Coronary artery (tissue), 2 donors: Measurements from ENCODE around the gene CDK5RAP3.
A peak's percentile ranks its signal among the peaks of the same experiment; 100 is the strongest.

Experiments
- DNase-seq: peaks from one replicate; pipeline ENCODE4 v3.0.0-alpha.2; 2017; ENCODE audit warnings: low spot score
- H3K27ac ChIP-seq, 2 donors: fragments of 200-600 bp; sonication (generic); one replicate each; pipeline ENCODE4 v1.5.1; 2016 to 2019
- H3K4me3 ChIP-seq: fragments of 200-600 bp; sonication (generic); 2 replicates; pipeline ENCODE4 v1.5.1; 2016; ENCODE audit warnings: mild to moderate bottlenecking, moderate library complexity
- CTCF ChIP-seq: fragments of 200-600 bp; sonication (generic); IDR thresholded peaks from one replicate; pipeline ENCODE4 v1.5.1; 2019; ENCODE audit warnings: antibody characterized with exemption

Gene CDK5RAP3

GRCh38 chr17:47942568-47942967, 28.3 kb upstream of the CDK5RAP3 start:
- H3K27ac ChIP-seq: no peak overlapping the region
- no peak for DNase-seq
- TF ChIP-seq CTCF: no peak
- peak overlapping the region; percentile 87 for H3K4me3 ChIP-seq

- TF ChIP-seq CTCF: no peak
- Histone ChIP-seq H3K27ac (peak overlapping the region; percentile 3 to 25), H3K4me3 (no peak overlapping the region)
- no peak for DNase-seq
Measured at GRCh38 chr17:47945080-47945479, 25.8 kb upstream of the CDK5RAP3 start.

GRCh38 chr17:47945529-47946508, 25.1 kb upstream of the CDK5RAP3 start:
- no peak for DNase-seq
- Histone ChIP-seq H3K27ac (peak overlapping the region; percentile 3 to 25), H3K4me3 (no peak overlapping the region)
- no peak for TF ChIP-seq CTCF

- TF ChIP-seq CTCF: no peak
- Histone ChIP-seq H3K27ac (no peak overlapping the region), H3K4me3 (no peak overlapping the region)
- DNase-seq: no peak
Measured at GRCh38 chr17:47946516-47946915, 24.4 kb upstream of the CDK5RAP3 start.

GRCh38 chr17:47946929-47947397, 23.9 kb upstream of the CDK5RAP3 start:
- DNase-seq: no peak
- Histone ChIP-seq H3K4me3 (no peak overlapping the region), H3K27ac (no peak overlapping the region)
- peak; percentile 72 for TF ChIP-seq CTCF

- peak overlapping the region in 1 of 2 donors; percentile 83 for H3K27ac ChIP-seq
- TF ChIP-seq CTCF: no peak
- DNase-seq: no peak
- H3K4me3 ChIP-seq: no peak overlapping the region
Measured at GRCh38 chr17:47948706-47949196, 22.2 kb upstream of the CDK5RAP3 start.
